ENCODE data around the gene POU2F3.

- TF ChIP-seq, protein P1, sequence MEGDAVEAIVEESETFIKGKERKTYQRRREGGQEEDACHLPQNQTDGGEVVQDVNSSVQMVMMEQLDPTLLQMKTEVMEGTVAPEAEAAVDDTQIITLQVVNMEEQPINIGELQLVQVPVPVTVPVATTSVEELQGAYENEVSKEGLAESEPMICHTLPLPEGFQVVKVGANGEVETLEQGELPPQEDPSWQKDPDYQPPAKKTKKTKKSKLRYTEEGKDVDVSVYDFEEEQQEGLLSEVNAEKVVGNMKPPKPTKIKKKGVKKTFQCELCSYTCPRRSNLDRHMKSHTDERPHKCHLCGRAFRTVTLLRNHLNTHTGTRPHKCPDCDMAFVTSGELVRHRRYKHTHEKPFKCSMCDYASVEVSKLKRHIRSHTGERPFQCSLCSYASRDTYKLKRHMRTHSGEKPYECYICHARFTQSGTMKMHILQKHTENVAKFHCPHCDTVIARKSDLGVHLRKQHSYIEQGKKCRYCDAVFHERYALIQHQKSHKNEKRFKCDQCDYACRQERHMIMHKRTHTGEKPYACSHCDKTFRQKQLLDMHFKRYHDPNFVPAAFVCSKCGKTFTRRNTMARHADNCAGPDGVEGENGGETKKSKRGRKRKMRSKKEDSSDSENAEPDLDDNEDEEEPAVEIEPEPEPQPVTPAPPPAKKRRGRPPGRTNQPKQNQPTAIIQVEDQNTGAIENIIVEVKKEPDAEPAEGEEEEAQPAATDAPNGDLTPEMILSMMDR (conservative IDR thresholded peaks at IDR 0.05; ENCODE audit: low read depth, low read length): no peak
- TF ChIP-seq EZH2 (IDR thresholded peaks at IDR 0.05; ENCODE audit: low read length, unreplicated experiment): no peak
- no peak for TF ChIP-seq EZH2phosphoT487 (IDR thresholded peaks at IDR 0.05; ENCODE audit: borderline replicate concordance, low read length)
These were observed 4.8 kb downstream of the POU2F3 start for GRCh38 chr11:120244476-120245365.
